B cell (primary cell): ENCODE results near the gene MAP6. TPM values are rescaled to one million over a fixed set of nuclear protein-coding genes. Genes with fewer than 3 reads are reported as not detected.
A peak's percentile ranks its signal among the peaks of the same experiment; 100 is the strongest.
"Not testable (repeated sequence)": the region's sequence is repeated elsewhere in the genome, so short reads cannot be mapped to it uniquely, and the experiment has no call there.

ENCODE experiments used
- ATAC-seq: fragments of 200-7000 bp; cut with Tn5 transposase; one replicate; pipeline ENCODE4 v1.10.0; 2021; ENCODE audit warnings: low read depth, mild to moderate bottlenecking, moderate number of reproducible peaks, moderate library complexity
- CTCF ChIA-PET: fragments of 350-600 bp; sonication (Branson Sonifier 250); formaldehyde crosslinking; loops from one replicate; lab custom pipeline; 2021; ENCODE audit warnings: antibody characterized with exemption, inconsistent platforms; lab: Charles Lee
- POLR2A ChIA-PET: fragments of 350-600 bp; sonication (Branson Sonifier 250); formaldehyde crosslinking; loops from one replicate; lab custom pipeline; 2021; ENCODE audit warnings: antibody characterized with exemption; lab: Charles Lee
- DNase-seq: peaks from one replicate; pipeline ENCODE4 v3.0.0; 2013
- H2AFZ ChIP-seq: 2 replicates; pipeline ENCODE4 v1.6.1; 2012; ENCODE audit warnings: mild to moderate bottlenecking, low read depth, low read length; ENCODE audit not compliant: insufficient read depth, poor library complexity, severe bottlenecking
- H3K27ac ChIP-seq, 2 donors: 1 replicate in 1 of 2; 2 replicates in 1 of 2; pipeline ENCODE4 v1.5.1; 2012 to 2013; ENCODE audit warnings: low read length in 2 of 2, mild to moderate bottlenecking in 2 of 2, moderate library complexity in 1 of 2
- H3K27me3 ChIP-seq, 4 experiments: fragments of 200-600 bp in 1 of 4; sonication (generic) in 1 of 4; replicated peaks in 1 of 4; 1 replicate in 2 of 4; 2 replicates in 2 of 4; pipeline versions ENCODE4 v1.6.1 to v1.7.0; 2013 to 2016; ENCODE audit warnings: low read length in 3 of 4, mild to moderate bottlenecking in 2 of 4, mixed read lengths in 1 of 4, moderate library complexity in 1 of 4; ENCODE audit not compliant: insufficient read depth in 4 of 4, control insufficient read depth in 3 of 4; ENCODE audit errors: control extremely low read depth in 1 of 4
- H3K36me3 ChIP-seq, 2 experiments: replicated peaks in 1 of 2; 1 replicate in 1 of 2; 2 replicates in 1 of 2; pipeline versions ENCODE4 v1.6.1 to v1.7.1; 2013; ENCODE audit warnings: low read length in 1 of 2; ENCODE audit not compliant: insufficient read depth in 2 of 2, control insufficient read depth in 1 of 2; ENCODE audit errors: control extremely low read depth in 1 of 2, extremely low read depth in 1 of 2
- H3K4me1 ChIP-seq, 2 donors: fragments of 200-600 bp in 1 of 2; sonication (generic) in 1 of 2; 1 replicate in 1 of 2; 2 replicates in 1 of 2; pipeline versions ENCODE4 v1.5.1 to v1.6.1; 2013 to 2017; ENCODE audit warnings: low read length in 2 of 2; ENCODE audit not compliant: control insufficient read depth in 2 of 2, insufficient read depth in 2 of 2
- H3K4me2 ChIP-seq: replicated peaks from 2 replicates; pipeline ENCODE3; 2012; ENCODE audit warnings: mild to moderate bottlenecking, low read depth, low read length; ENCODE audit not compliant: poor library complexity, severe bottlenecking
- H3K4me3 ChIP-seq, 5 experiments: fragments of 200-600 bp in 1 of 5; sonication (generic) in 1 of 5; 1 replicate in 3 of 5; 2 replicates in 2 of 5; pipeline versions ENCODE4 v1.5.1 to v1.7.0; 2011 to 2016; ENCODE audit warnings: low read length in 4 of 5, mild to moderate bottlenecking in 4 of 5, low read depth in 2 of 5, control low read depth in 1 of 5, moderate library complexity in 1 of 5; ENCODE audit not compliant: insufficient read depth in 1 of 5; ENCODE audit errors: control extremely low read depth in 1 of 5, extremely low read depth in 1 of 5
- H3K79me2 ChIP-seq: fragments of 200-600 bp; sonication (generic); one replicate; pipeline ENCODE4 v1.6.0; 2016; ENCODE audit warnings: low read length; ENCODE audit not compliant: control insufficient read depth, insufficient read depth
- H3K9ac ChIP-seq: fragments of 200-600 bp; sonication (generic); 2 replicates; pipeline ENCODE4 v1.6.1; 2017; ENCODE audit warnings: mild to moderate bottlenecking, low read length, moderate library complexity
- H3K9me3 ChIP-seq, 3 donors: one replicate each; pipeline versions ENCODE4 v1.6.1 to v1.7.1; 2013; ENCODE audit warnings: low read length in 2 of 3; ENCODE audit not compliant: control insufficient read depth in 2 of 3, insufficient read depth in 1 of 3; ENCODE audit errors: control extremely low read depth in 1 of 3
- H4K20me1 ChIP-seq: 2 replicates; pipeline ENCODE4 v1.6.0; 2012; ENCODE audit warnings: mild to moderate bottlenecking, low read length; ENCODE audit not compliant: insufficient read depth, control insufficient read depth, poor library complexity, severe bottlenecking
- H3K27ac Mint-ChIP-seq: one replicate; pipeline ENCODE4 v1.8.0; 2021; ENCODE audit warnings: mixed read lengths
- H3K27me3 Mint-ChIP-seq: one replicate; pipeline ENCODE4 v1.8.0; 2021; ENCODE audit warnings: mixed read lengths
- H3K4me1 Mint-ChIP-seq: one replicate; pipeline ENCODE4 v1.8.0; 2021; ENCODE audit warnings: mixed read lengths
- H3K4me3 Mint-ChIP-seq: one replicate; pipeline ENCODE4 v1.8.0; 2021; ENCODE audit warnings: mixed read lengths
- H3K9me3 Mint-ChIP-seq: one replicate; pipeline ENCODE4 v1.8.0; 2022; ENCODE audit warnings: mixed read lengths; ENCODE audit not compliant: insufficient read depth
- EZH2 ChIP-seq: IDR thresholded peaks from 2 replicates; pipeline ENCODE4 v1.6.1; 2012; ENCODE audit warnings: borderline replicate concordance, low read depth, mild to moderate bottlenecking, moderate library complexity, low read length; ENCODE audit not compliant: insufficient read depth, poor library complexity, severe bottlenecking
- WGBS: methylation state at CpG from one replicate; pipeline ENCODE4 v1.1.5; 2013; ENCODE audit warnings: missing lambda C conversion rate; ENCODE audit not compliant: insufficient coverage; 5-methylcytosine and 5-hydroxymethylcytosine counted together
- intact Hi-C: fragments of 100-400 bp; cut with micrococcal nuclease; formaldehyde crosslinking; loops from one replicate; pipeline ENCODE4 v1.10.0; 2022
- polyA plus RNA-seq: library from polyadenylated mRNA; depleted of rRNA; stranded (reverse); fragments of >200 nt; gene quantifications from 2 replicates; pipeline ENCODE4 v1.2.3, GENCODE V29; 2012
- total RNA-seq, 2 donors: library from RNA; stranded (reverse); fragments of 120-200 nt in 1 of 2; gene quantifications; 1 replicate in 1 of 2; 2 replicates in 1 of 2; pipeline versions ENCODE4 v1.2.3 to v1.2.4, GENCODE V29; 2013 to 2022
- TF ChIP-seq, protein P1 (sequence below): fragments of 200-600 bp; IDR thresholded peaks from one replicate; pipeline ENCODE4 v1.8.0; 2022; ENCODE audit warnings: antibody characterized with exemption, mild to moderate bottlenecking

Gene MAP6
- total and polyA plus RNA-seq, 2 donors (not counting 1 experiment from before 2014, with no cell fraction given) = 0.54 to 0.57 TPM

DNA sequence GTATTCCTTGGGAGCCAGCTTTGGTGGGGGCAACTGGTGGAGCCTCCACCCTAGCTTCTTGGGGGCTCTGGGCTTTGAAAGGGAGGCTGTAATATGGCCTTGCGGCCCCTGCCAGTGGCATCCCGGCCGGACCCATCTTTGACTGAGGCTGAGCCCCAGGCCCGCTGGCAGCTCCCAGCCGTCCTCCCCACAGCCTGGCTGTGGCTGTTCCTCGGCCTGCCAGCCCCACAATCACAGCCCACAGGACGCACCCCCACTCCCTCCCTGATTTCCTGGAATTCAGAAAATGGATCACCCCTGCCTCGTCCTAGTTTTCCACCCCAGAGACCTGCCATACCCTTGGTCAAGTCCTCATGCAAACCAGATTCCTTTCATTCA, 83.6 kb downstream of the MAP6 start:
- no peak overlapping the region for H3K9ac ChIP-seq
- no peak for TF ChIP-seq EZH2
- TF ChIP-seq, protein P1, sequence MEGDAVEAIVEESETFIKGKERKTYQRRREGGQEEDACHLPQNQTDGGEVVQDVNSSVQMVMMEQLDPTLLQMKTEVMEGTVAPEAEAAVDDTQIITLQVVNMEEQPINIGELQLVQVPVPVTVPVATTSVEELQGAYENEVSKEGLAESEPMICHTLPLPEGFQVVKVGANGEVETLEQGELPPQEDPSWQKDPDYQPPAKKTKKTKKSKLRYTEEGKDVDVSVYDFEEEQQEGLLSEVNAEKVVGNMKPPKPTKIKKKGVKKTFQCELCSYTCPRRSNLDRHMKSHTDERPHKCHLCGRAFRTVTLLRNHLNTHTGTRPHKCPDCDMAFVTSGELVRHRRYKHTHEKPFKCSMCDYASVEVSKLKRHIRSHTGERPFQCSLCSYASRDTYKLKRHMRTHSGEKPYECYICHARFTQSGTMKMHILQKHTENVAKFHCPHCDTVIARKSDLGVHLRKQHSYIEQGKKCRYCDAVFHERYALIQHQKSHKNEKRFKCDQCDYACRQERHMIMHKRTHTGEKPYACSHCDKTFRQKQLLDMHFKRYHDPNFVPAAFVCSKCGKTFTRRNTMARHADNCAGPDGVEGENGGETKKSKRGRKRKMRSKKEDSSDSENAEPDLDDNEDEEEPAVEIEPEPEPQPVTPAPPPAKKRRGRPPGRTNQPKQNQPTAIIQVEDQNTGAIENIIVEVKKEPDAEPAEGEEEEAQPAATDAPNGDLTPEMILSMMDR = no peak
- Mint-ChIP-seq H3K27me3 (no peaks in the 10 kb centered on the region), H3K4me3 (peak overlapping the region; percentile 87), H3K27ac (peak overlapping the region; percentile 53), H3K9me3 (no peaks in the 10 kb centered on the region), H3K4me1 (peaks cover 17% of the 10 kb centered on the region)
- H3K4me1 ChIP-seq = peaks cover 17 to 18% of the 10 kb centered on the region in 2 donors
- intact Hi-C loops = no loop called here
- no peaks in the 10 kb centered on the region for H3K36me3 ChIP-seq
- WGBS = 95% methylated on average over 8 of the region's 8 CpGs
- no peak overlapping the region for H3K4me3 ChIP-seq
- ATAC-seq = no peak
- H3K27me3 ChIP-seq = no peaks in the 10 kb centered on the region
- H2AFZ ChIP-seq = no peak overlapping the region
- DNase-seq = no peak
- no peaks in the 10 kb centered on the region for H3K9me3 ChIP-seq
- ChIA-PET POLR2A (no interaction called here), CTCF (interaction anchor here (0.9 to 1.2 kb wide), 4 partner anchors 11 to 60 kb away, joined by 3 to 4 read pairs (median 4); partner anchors contain the start of gene GDPD5)
- no peak overlapping the region for H3K27ac ChIP-seq
- H3K4me2 ChIP-seq = no peak overlapping the region
- H4K20me1 ChIP-seq = no peaks in the 10 kb centered on the region
- H3K79me2 ChIP-seq = no peaks in the 10 kb centered on the region

GRCh38 chr11:75584659-75585292, 84.1 kb downstream of the MAP6 start:
- not testable (repeated sequence) for H2AFZ ChIP-seq, H3K36me3 ChIP-seq, H3K27ac ChIP-seq, H4K20me1 ChIP-seq, H3K9ac ChIP-seq, H3K4me2 ChIP-seq, ATAC-seq, DNase-seq, H3K4me3 ChIP-seq, H3K9me3 ChIP-seq, H3K27me3 ChIP-seq, H3K9me3 Mint-ChIP-seq, H3K79me2 ChIP-seq, H3K27me3 Mint-ChIP-seq
- CTCF ChIA-PET = interaction anchor here (0.9 to 1.2 kb wide), 4 partner anchors 11 to 59 kb away, joined by 3 to 4 read pairs (median 4); partner anchors contain the start of gene GDPD5
- Mint-ChIP-seq H3K27ac (peak overlapping the region; percentile 91), H3K4me3 (peak overlapping the region; percentile 87), H3K4me1 (peaks cover 21% of the 10 kb centered on the region)
- intact Hi-C loops = loop anchor here (5.0 kb wide), 1 partner anchor 108 kb away; no protein-coding TSS in a partner anchor
- WGBS = 94% methylated on average over 7 of the region's 12 CpGs
- POLR2A ChIA-PET = interaction anchor here (1.3 kb wide), 1 partner anchor 22 kb away, joined by 3 read pairs; no protein-coding TSS in a partner anchor
- H3K4me1 ChIP-seq = peaks cover 22% of the 10 kb centered on the region in 2 donors
